Mammary epithelial cell (primary cell): ENCODE measurements around the gene ARID3A.

Experiments
- EZH2 ChIP-seq: IDR thresholded peaks from 2 replicates; pipeline ENCODE4 v1.6.1; 2012; ENCODE audit warnings: low read length, inconsistent platforms, borderline replicate concordance
- TF ChIP-seq, protein P1 (sequence below), 2 donors: IDR thresholded peaks in 1 of 2; conservative IDR thresholded peaks in 1 of 2; 2 replicates each; pipeline ENCODE4 v1.5.1; 2011 to 2012; ENCODE audit warnings: inconsistent platforms in 2 of 2, low read length in 2 of 2, mild to moderate bottlenecking in 2 of 2, control low read depth in 1 of 2, low read depth in 1 of 2; ENCODE audit not compliant: insufficient read depth in 1 of 2; ENCODE audit errors: extremely low read depth in 1 of 2

DNA sequence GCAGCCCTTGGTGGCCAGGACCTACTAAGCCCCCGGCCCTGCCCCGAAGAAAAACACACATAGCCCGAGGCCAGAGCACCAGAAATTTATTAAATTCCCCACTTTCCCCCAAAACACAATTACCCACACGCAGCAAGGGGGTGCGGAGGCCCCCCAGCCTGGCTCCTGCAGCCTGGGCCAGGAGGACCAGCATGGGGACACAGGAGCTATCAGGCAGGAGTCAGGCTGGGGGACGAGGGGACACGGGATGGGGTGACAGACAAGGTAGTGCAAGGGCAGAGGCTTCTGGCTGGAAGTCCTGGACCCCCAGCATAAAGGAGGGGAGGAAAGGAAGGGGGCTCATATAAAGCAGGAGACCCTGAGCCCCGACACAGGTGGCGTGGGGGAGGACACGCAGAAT lies 29.4 kb upstream of the ARID3A start:
- TF ChIP-seq, protein P1, sequence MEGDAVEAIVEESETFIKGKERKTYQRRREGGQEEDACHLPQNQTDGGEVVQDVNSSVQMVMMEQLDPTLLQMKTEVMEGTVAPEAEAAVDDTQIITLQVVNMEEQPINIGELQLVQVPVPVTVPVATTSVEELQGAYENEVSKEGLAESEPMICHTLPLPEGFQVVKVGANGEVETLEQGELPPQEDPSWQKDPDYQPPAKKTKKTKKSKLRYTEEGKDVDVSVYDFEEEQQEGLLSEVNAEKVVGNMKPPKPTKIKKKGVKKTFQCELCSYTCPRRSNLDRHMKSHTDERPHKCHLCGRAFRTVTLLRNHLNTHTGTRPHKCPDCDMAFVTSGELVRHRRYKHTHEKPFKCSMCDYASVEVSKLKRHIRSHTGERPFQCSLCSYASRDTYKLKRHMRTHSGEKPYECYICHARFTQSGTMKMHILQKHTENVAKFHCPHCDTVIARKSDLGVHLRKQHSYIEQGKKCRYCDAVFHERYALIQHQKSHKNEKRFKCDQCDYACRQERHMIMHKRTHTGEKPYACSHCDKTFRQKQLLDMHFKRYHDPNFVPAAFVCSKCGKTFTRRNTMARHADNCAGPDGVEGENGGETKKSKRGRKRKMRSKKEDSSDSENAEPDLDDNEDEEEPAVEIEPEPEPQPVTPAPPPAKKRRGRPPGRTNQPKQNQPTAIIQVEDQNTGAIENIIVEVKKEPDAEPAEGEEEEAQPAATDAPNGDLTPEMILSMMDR (conservative IDR thresholded peaks at IDR 0.05 in 1 of 2, IDR thresholded peaks at IDR 0.05 in 1 of 2; ENCODE audit: extremely low read depth in 1 of 2, insufficient read depth in 1 of 2, low read depth in 1 of 2, low read length in 2 of 2) = no peak
- TF ChIP-seq EZH2 = no peak
